GM12878 (cell line): ENCODE data around the gene SEC14L6.

ENCODE experiments used
- REST ChIP-seq: IDR thresholded peaks from 2 replicates; pipeline ENCODE4 v1.6.1; 2012; ENCODE audit warnings: mild to moderate bottlenecking, low read depth, low read length
- TAF1 ChIP-seq: IDR thresholded peaks from 2 replicates; pipeline ENCODE4 v1.6.1; 2011; ENCODE audit warnings: mild to moderate bottlenecking, low read depth, low read length, borderline replicate concordance
- YY1 ChIP-seq: IDR thresholded peaks from 2 replicates; pipeline ENCODE4 v1.6.1; 2011; ENCODE audit warnings: low read depth, mild to moderate bottlenecking, low read length

DNA sequence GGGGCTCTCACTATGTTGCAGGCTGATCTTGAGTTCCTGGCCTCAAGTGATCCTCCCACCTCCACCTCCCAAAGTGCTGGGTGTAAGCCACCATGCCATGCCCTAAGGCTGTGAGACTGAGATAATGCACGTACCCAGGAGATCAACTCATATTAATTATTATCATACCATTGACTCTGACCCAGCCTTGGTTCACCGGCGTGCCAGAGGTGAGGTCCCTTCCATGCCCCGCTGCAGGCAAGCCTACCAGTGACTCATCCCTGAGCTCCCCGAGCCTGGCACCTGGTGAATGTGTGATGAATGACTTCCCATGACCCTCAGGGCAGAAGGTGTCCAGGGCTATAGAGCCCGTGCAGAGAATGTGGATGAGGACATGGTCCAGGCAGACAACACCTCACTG lies 15.8 kb upstream of the SEC14L6 start:
- no peak for TF ChIP-seq YY1
- no peak for TF ChIP-seq TAF1
- no peak for TF ChIP-seq REST
